ENCODE measurements around the gene FHIT. TPM values are rescaled to one million over a fixed set of nuclear protein-coding genes. Genes with fewer than 3 reads are reported as not detected.

Gene FHIT
- total RNA-seq, 1 donor from 2014 or later, result 11.5 TPM

GRCh38 chr3:60826511-60826910, 424.7 kb downstream of the FHIT start:
- no peaks in the 10 kb centered on the region for H3K27me3 ChIP-seq (ENCODE audit: control insufficient read depth, insufficient read depth, low read length)

DNA sequence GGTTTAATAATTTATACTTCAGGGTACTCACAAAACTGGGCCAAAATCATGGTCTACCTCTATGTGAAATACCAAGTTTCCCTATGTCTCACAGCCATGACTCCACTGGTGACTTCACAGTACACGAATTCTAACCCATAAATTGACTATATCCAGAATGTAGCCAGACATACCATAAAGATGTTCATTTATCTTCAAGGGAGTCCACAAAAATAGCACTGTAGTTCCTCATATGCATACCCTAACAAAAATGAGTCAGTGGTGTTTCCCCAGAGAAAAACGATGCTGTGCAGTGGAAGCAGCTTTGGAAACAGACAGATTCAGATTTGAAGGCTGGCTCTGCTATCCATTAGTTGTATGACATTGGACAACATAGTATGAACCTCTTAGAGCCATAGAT, 438.8 kb downstream of the FHIT start:
- Histone ChIP-seq H3K4me3 (ENCODE audit: low read depth, low read length) (no peak overlapping the region), H3K27me3 (ENCODE audit: control insufficient read depth, insufficient read depth, low read length) (no peaks in the 10 kb centered on the region), H3K36me3 (ENCODE audit: control insufficient read depth, insufficient read depth, low read length) (no peaks in the 10 kb centered on the region)
- no peak for DNase-seq (ENCODE audit: low read depth)
- TF ChIP-seq CTCF (IDR thresholded peaks at IDR 0.05; ENCODE audit: insufficient read depth, low read length, poor library complexity, severe bottlenecking), result no peak

More at GRCh38 chr3:60826511-60826910, 424.7 kb downstream of the FHIT start:
- TF ChIP-seq CTCF (IDR thresholded peaks at IDR 0.05; ENCODE audit: insufficient read depth, low read length, poor library complexity, severe bottlenecking), result no peak
- no peak for DNase-seq (ENCODE audit: low read depth)
- no peak overlapping the region for H3K4me3 ChIP-seq (ENCODE audit: low read depth, low read length)
- no peaks in the 10 kb centered on the region for H3K36me3 ChIP-seq (ENCODE audit: control insufficient read depth, insufficient read depth, low read length)

DNA sequence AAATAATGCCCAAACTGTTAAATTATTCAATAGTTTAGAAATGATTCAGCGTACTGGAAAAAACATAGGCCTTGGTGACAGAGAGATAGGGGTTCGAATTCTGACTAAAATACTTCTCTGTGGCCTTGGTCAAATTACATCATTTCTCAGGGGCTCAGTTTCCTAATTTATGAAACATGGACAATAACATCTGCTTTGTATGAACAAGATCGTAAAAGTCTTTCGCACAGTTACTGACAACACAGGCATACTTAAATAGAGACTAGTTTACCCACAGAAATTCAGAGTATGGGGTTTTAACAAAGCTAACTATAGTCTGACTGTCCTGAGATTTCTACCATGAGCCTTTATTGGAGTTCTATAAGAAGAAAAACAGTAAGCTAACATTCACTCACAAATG, 440.4 kb downstream of the FHIT start:
- Histone ChIP-seq H3K36me3 (ENCODE audit: control insufficient read depth, insufficient read depth, low read length) (no peaks in the 10 kb centered on the region), H3K27me3 (ENCODE audit: control insufficient read depth, insufficient read depth, low read length) (no peaks in the 10 kb centered on the region), H3K4me3 (ENCODE audit: low read depth, low read length) (no peak overlapping the region)
- TF ChIP-seq CTCF (IDR thresholded peaks at IDR 0.05; ENCODE audit: insufficient read depth, low read length, poor library complexity, severe bottlenecking), result no peak
- DNase-seq (ENCODE audit: low read depth), result no peak

GRCh38 chr3:60809857-60810610, 441.2 kb downstream of the FHIT start:
- no peaks in the 10 kb centered on the region for H3K27me3 ChIP-seq (ENCODE audit: control insufficient read depth, insufficient read depth, low read length)
- no peak for DNase-seq (ENCODE audit: low read depth)
- H3K36me3 ChIP-seq (ENCODE audit: control insufficient read depth, insufficient read depth, low read length), result no peaks in the 10 kb centered on the region
- no peak overlapping the region for H3K4me3 ChIP-seq (ENCODE audit: low read depth, low read length)
- no peak for TF ChIP-seq CTCF (IDR thresholded peaks at IDR 0.05; ENCODE audit: insufficient read depth, low read length, poor library complexity, severe bottlenecking)

GRCh38 chr3:60803216-60804173, 447.8 kb downstream of the FHIT start:
- no peak for DNase-seq (ENCODE audit: low read depth)
- no peak for TF ChIP-seq CTCF (IDR thresholded peaks at IDR 0.05; ENCODE audit: insufficient read depth, low read length, poor library complexity, severe bottlenecking)
- no peaks in the 10 kb centered on the region for H3K36me3 ChIP-seq (ENCODE audit: control insufficient read depth, insufficient read depth, low read length)
- H3K4me3 ChIP-seq (ENCODE audit: low read depth, low read length), result no peak overlapping the region
- H3K27me3 ChIP-seq (ENCODE audit: control insufficient read depth, insufficient read depth, low read length), result no peaks in the 10 kb centered on the region

All from kidney epithelial cell (primary cell).